ENCODE measurements around the gene RNPC3.
"Not testable (repeated sequence)": the region's sequence is repeated elsewhere in the genome, so short reads cannot be mapped to it uniquely, and the experiment has no call there.

The RNPC3 gene

DNA sequence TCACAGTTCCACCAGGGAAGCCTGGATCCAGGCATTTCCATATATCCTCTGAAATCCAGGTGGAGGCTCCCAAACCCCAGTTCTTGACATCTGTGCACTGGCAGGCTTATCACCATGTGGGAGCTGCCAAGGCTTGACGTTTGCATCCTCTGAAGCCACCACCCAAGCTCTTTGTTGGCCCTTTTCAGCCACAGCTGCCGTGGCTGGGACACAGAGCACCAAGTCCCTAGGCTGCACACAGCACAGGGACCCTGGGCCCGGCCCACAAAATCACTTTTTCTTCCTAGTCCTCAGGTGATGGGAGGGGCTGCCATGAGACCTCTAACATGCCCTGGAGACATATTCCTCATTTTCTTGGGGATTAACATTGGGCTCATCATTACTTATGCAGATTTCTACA, 22.3 kb downstream of the RNPC3 start:
- in situ Hi-C loops (cut with MboI; ENCODE audit: low sequenced_read_pairs) = no loop called here

DNA sequence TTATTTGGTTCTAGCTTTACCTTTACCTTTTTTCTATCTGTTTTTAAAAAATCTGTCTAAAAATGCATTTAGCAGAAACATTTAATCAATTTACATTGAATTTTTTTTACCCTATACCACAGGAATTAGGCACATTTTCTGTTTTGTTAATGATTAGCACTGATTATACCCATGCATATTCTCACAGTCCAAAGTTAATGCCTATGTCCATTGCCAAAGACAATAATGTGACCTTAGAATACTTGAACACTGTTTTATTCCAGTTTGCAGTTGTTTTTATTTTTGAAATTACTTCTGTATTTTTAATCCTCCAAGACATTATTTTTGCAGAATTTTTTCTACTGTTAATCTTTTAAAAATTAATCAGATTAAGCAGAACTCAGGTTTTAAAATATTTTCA, 34.9 kb downstream of the RNPC3 start:
- in situ Hi-C loops (cut with MboI; ENCODE audit: low sequenced_read_pairs) = no loop called here

DNA sequence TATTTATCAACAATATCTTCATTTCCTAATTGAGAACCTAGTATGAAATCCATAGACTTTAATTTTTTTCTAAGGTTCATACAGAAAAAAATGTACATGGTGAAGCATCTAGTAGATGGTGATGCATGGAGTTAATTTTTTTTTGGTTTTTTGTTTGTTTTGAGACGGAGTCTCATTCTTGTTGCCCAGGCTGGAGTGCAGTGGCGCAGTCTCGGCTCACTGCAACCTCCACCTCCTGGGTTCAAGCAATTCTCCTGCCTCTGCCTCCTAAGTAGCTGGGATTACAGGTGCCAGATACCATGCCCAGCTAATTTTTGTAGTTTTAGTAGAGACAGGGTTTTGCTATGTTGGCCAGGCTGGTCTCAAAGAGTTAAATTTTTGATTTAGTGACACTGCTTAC, 35.6 kb downstream of the RNPC3 start:
- in situ Hi-C loops (cut with MboI; ENCODE audit: low sequenced_read_pairs) = not testable (repeated sequence)

DNA sequence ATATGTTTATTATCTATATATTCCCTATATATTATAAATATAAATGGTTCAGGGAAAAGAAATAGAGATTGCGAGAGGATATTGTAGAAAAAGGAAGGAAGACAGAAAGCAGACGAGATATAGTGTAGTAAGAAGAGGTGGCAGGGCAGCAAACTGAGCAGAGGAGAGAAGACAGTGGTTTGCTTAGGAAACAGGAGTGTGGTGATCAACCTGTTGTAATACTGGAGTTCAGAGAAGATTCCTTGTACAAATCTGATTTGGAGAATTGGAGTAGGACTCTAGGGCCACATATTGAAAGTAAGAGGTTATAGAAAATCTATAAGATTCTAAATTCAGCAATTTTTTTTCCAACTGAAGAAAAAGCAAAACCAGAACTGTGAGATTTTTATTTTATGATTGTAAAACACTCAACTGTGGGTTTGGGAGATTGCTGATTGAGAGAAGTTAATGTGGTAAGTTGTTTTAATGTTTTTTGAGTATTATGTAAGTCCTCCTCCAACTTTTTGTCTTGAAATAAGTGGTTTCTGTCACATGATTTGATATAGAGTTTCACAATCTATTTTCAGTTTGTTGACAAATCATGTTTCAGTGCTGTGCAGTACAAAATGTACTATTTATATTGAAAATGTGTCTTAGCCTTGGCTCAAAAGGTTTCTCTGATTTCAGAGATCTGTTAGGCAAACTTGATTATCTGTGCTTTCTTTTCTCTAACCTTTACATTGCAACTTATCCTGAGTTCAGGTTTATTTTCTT, 36.3 kb downstream of the RNPC3 start:
- in situ Hi-C loops (cut with MboI; ENCODE audit: low sequenced_read_pairs) = no loop called here

DNA sequence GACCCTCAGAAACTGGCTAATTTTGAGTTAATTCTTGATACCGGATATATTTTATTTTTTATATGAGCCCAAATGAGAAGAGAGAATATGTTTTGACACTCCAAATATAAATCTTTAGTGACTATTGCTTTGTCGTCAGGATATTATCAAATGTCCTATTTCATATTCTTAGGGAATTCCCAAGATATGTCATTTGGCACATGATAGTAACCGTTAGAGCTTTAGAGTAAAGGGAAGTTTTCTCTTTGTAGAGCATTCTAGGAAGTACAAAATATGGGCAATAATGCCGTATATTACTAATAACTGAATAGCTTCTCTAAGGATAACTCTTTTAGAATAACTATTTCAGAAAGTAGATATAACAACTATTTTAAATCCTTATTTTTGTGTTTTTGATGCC, 37.6 kb downstream of the RNPC3 start:
- in situ Hi-C loops (cut with MboI; ENCODE audit: low sequenced_read_pairs) = no loop called here

DNA sequence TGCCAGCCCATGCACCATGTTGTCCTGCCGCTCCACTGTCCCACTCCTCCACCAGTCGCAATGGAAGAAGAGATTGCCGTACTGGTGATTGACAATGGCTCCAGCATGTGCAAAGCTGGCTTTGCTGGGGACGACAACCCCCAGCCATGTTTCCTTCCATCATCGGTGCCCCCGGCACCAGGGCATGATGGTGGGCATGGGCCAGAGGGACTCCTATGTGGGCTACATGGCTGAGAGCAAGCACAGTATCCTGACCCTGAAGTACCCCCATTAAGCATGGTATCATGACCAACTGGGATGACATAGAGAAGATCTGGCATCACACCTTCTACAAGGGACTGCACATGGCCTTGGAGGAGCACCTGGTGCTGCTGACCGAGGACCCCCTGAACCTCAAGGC, 44.0 kb downstream of the RNPC3 start:
- in situ Hi-C loops (cut with MboI; ENCODE audit: low sequenced_read_pairs) = no loop called here

DNA sequence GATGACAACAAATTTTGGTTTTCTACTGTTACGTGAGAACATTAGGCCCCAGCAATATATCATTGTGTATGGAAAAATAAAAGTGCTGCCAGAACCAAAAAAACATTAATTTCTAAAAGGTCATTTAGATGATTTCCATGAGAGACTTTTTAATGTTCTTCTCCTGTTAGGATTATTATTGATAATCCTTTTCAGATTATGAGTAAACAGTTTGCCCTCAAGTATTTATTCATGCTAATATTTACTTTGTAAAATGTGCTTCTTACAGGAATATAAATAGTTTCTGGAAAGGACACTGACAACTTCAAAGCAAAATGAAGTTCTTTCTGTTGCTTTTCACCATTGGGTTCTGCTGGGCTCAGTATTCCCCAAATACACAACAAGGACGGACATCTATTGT, 45.8 kb downstream of the RNPC3 start, which contains the start of gene AMY2B:
Gene AMY2B, plus strand, starts transcription at position 301 of the 400 bp plus-strand sequence. Its CDS starts 14 bp downstream, at position 315.
- in situ Hi-C loops (cut with MboI; ENCODE audit: low sequenced_read_pairs) = not testable (repeated sequence)

DNA sequence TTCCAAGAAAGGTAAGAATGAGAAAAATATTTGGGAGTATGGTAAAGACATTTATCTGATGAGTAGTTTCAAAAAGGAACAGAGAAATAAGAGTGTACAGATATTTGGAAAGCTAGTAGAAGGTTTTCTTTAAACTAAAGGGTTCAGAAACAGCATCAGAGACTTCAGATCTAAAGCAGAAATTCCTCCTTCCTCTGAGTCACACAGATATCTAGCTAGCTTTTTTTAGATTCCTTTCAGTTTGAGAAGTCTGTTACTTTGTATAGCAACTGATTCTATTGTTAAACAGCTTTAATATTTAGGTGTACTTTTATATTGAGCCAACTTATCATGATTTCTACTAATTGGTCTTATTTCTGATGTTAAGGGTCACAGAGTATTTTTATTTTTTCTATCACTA, 50.6 kb downstream of the RNPC3 start:
- in situ Hi-C loops (cut with MboI; ENCODE audit: low sequenced_read_pairs) = no loop called here

DNA sequence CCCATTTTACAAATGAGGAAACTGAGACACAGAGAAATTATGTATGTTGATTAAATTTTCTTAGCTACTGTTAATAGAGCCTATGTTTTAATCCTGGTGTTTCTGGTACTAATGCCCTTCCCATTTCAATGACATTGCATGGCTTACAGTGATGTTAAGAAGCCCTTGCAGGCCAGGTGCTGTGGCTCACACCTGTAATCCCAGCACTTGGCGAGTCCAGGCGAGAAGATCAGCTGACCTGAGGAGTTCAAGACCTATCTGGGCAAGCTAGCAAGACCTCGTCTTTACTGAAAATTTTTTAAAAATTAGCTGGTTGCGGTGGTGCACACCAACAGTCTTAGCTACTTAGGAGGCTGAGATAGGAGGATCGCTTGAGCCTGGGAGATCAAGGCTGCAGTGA, 51.3 kb downstream of the RNPC3 start:
- in situ Hi-C loops (cut with MboI; ENCODE audit: low sequenced_read_pairs) = not testable (repeated sequence)

DNA sequence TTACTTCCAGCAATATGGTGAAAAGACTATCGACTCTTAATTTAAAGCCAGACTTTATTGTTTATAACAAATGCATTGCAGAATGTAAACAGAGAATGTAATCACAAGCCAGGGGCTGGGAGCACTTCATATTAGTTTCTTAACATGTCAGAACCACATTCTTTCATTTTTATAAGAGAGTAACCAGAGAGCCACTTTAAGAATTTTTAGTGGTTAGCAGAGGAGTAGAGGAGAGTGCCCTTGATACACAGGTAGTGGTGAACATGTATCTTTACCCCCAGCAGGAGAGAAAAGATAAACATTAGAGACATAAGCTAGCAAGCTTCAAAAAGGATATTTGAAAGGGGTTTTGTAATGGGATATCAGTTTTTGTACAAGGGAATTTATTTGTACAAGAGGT, 57.0 kb downstream of the RNPC3 start:
- in situ Hi-C loops (cut with MboI; ENCODE audit: low sequenced_read_pairs) = no loop called here

DNA sequence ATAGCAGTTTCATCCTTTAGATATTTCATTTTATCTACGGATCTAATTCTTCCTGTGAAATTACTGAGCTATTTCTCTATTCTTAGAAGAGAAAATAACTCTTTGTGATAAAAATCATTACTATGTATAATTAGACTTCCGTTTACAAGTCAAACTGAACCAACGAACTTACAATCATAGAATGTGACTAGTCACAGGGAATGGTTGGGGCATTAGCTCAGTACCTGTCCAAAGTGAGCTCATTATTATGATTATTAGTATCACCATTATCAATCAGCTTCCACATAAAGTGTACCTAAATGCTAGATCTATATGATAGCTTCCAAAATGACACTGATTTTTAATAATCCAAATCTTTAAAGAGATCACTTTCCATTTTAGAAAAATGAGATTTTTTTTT, 58.4 kb downstream of the RNPC3 start:
- in situ Hi-C loops (cut with MboI; ENCODE audit: low sequenced_read_pairs) = no loop called here

DNA sequence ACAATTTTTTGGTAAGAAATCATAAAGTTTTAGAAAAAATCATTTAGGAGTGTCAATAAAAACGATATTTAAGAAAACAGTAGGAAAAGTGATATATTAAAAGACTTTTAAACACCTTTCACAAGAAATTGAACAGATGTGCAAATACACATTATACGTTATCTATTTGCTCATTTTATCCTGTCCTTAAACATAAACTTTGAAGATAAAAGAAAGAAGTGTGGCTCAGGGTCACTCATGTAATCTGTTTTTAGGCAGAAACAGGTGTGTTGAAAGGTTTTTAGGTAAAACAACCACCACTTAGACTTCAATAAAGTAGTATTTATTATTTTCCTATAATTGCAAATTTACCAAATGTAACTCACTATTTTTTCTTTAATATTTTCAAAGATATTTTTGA, 59.0 kb downstream of the RNPC3 start:
- in situ Hi-C loops (cut with MboI; ENCODE audit: low sequenced_read_pairs) = no loop called here

DNA sequence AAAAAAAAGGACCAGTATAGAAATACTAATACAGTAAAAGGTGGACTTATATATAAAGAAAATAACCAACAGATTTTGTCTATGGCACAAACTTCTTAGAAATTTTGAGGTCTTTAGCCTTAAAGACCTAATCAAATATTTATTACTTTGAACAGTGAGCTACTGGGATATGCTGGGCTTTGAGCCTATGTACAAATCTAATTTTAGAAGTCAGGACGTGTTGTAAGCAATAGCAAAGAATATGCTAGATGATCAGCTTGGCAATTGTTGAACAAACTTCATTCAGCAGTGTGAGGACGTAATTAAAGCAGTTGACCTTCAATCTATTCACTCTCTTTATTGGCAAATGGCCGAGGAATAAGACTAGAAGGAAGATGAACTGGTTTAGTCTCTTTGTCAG, 77.2 kb downstream of the RNPC3 start:
- in situ Hi-C loops (cut with MboI; ENCODE audit: low sequenced_read_pairs) = not testable (repeated sequence)
